H9 (cell line): ENCODE measurements around the gene MYO18A. TPM values are rescaled to one million over a fixed set of nuclear protein-coding genes. Genes with fewer than 3 reads are reported as not detected.

Experiments
- DNase-seq: peaks from one replicate; pipeline ENCODE4 v3.0.0-alpha.2; 2017
- H2AFZ ChIP-seq: one replicate; pipeline ENCODE4 v1.6.1; 2013; ENCODE audit warnings: mild to moderate bottlenecking, low read length, control low read depth, moderate library complexity
- H2AK5ac ChIP-seq: 2 replicates; pipeline ENCODE4 v1.6.1; 2013; ENCODE audit warnings: low read length, control low read depth, mixed read lengths; ENCODE audit not compliant: insufficient read length
- H2BK120ac ChIP-seq: one replicate; pipeline ENCODE4 v1.6.1; 2013; ENCODE audit warnings: low read depth, mild to moderate bottlenecking, low read length, control low read depth, inconsistent platforms; ENCODE audit not compliant: poor library complexity, severe bottlenecking
- H2BK12ac ChIP-seq: 2 replicates; pipeline ENCODE4 v1.6.1; 2013; ENCODE audit warnings: low read length, control low read depth, mixed read lengths, low read depth; ENCODE audit not compliant: insufficient read length
- H2BK15ac ChIP-seq: 2 replicates; pipeline ENCODE4 v1.6.1; 2013; ENCODE audit warnings: low read depth, low read length, control low read depth
- H2BK20ac ChIP-seq: one replicate; pipeline ENCODE4 v1.6.1; 2013; ENCODE audit warnings: low read depth, mild to moderate bottlenecking, low read length, control low read depth, inconsistent platforms; ENCODE audit not compliant: poor library complexity, severe bottlenecking
- H2BK5ac ChIP-seq: 2 replicates; pipeline ENCODE4 v1.6.1; 2013; ENCODE audit warnings: low read length, control low read depth, mixed read lengths; ENCODE audit not compliant: insufficient read length
- H3K14ac ChIP-seq: 2 replicates; pipeline ENCODE4 v1.6.1; 2013; ENCODE audit warnings: low read length, control low read depth; ENCODE audit not compliant: insufficient read depth
- H3K18ac ChIP-seq: 2 replicates; pipeline ENCODE4 v1.6.1; 2013; ENCODE audit warnings: low read depth, mild to moderate bottlenecking, mixed read lengths, low read length, control low read depth; ENCODE audit not compliant: insufficient read length
- H3K23ac ChIP-seq: 2 replicates; pipeline ENCODE4 v1.6.1; 2013; ENCODE audit warnings: low read length, control low read depth, mixed read lengths, low read depth; ENCODE audit not compliant: insufficient read length
- H3K23me2 ChIP-seq: 2 replicates; pipeline ENCODE4 v1.6.1; 2013; ENCODE audit warnings: low read depth, mild to moderate bottlenecking, mixed read lengths, low read length, control low read depth; ENCODE audit not compliant: insufficient read length, poor library complexity, severe bottlenecking
- H3K27ac ChIP-seq: 2 replicates; pipeline ENCODE4 v1.5.1; 2013; ENCODE audit warnings: low read length, control low read depth, mixed read lengths, low read depth; ENCODE audit not compliant: insufficient read length
- H3K27me3 ChIP-seq: 2 replicates; pipeline ENCODE4 v1.6.1; 2013; ENCODE audit warnings: low read length, control low read depth, inconsistent platforms; ENCODE audit not compliant: insufficient read depth
- H3K4ac ChIP-seq: 2 replicates; pipeline ENCODE4 v1.6.1; 2013; ENCODE audit warnings: low read depth, mild to moderate bottlenecking, control low read depth, inconsistent platforms, low read length, moderate library complexity
- H3K4me1 ChIP-seq: 2 replicates; pipeline ENCODE4 v1.6.1; 2013; ENCODE audit warnings: low read length, control low read depth, inconsistent platforms; ENCODE audit not compliant: insufficient read depth
- H3K4me2 ChIP-seq: 2 replicates; pipeline ENCODE4 v1.6.1; 2013; ENCODE audit warnings: low read length, control low read depth, mixed read lengths; ENCODE audit not compliant: insufficient read length, insufficient read depth
- H3K56ac ChIP-seq: 2 replicates; pipeline ENCODE4 v1.6.1; 2013; ENCODE audit warnings: low read depth, mild to moderate bottlenecking, mixed read lengths, low read length, control low read depth; ENCODE audit not compliant: insufficient read length
- H3K79me1 ChIP-seq: 2 replicates; pipeline ENCODE4 v1.6.1; 2013; ENCODE audit warnings: low read depth, mild to moderate bottlenecking, moderate library complexity, low read length, control low read depth, inconsistent platforms; ENCODE audit not compliant: insufficient read depth, poor library complexity, severe bottlenecking
- H3K79me2 ChIP-seq: 2 replicates; pipeline ENCODE4 v1.6.1; 2013; ENCODE audit warnings: low read length, control low read depth, inconsistent platforms; ENCODE audit not compliant: insufficient read depth
- H3K9ac ChIP-seq: 2 replicates; pipeline ENCODE4 v1.6.1; 2013; ENCODE audit warnings: low read length, control low read depth, mixed read lengths; ENCODE audit not compliant: insufficient read length; ENCODE audit errors: extremely low read depth
- H3K9me3 ChIP-seq: one replicate; pipeline ENCODE4 v1.6.1; 2013; ENCODE audit warnings: low read depth, low read length, inconsistent platforms; ENCODE audit not compliant: control insufficient read depth
- H3T11ph ChIP-seq: one replicate; pipeline ENCODE4 v1.6.1; 2013; ENCODE audit warnings: mild to moderate bottlenecking, low read length, control low read depth, inconsistent platforms
- H4K20me1 ChIP-seq: one replicate; pipeline ENCODE4 v1.6.1; 2013; ENCODE audit not compliant: control insufficient read depth, insufficient read length, insufficient read depth
- H4K5ac ChIP-seq: 2 replicates; pipeline ENCODE4 v1.6.1; 2013; ENCODE audit warnings: low read depth, mild to moderate bottlenecking, mixed read lengths, low read length, control low read depth; ENCODE audit not compliant: insufficient read length
- H4K8ac ChIP-seq: replicated peaks from 2 replicates; pipeline ENCODE4 v1.6.1; 2013; ENCODE audit warnings: low read length, control low read depth, mixed read lengths, low read depth; ENCODE audit not compliant: insufficient read length
- H4K91ac ChIP-seq: 2 replicates; pipeline ENCODE4 v1.6.1; 2013; ENCODE audit warnings: low read depth, mild to moderate bottlenecking, moderate library complexity, mixed read lengths, low read length, control low read depth; ENCODE audit not compliant: insufficient read length
- H3K27ac Mint-ChIP-seq, 3 experiments: 2 replicates in 2 of 3; 3 replicates in 1 of 3; pipeline ENCODE4 v1.8.0; 2020 to 2021; ENCODE audit warnings: mixed read lengths in 3 of 3, mild to moderate bottlenecking in 1 of 3, moderate library complexity in 1 of 3
- H3K27me3 Mint-ChIP-seq: 2 replicates; pipeline ENCODE4 v1.8.0; 2021; ENCODE audit warnings: low read depth, mild to moderate bottlenecking, moderate library complexity, mixed read lengths
- H3K36me3 Mint-ChIP-seq, 3 experiments: 2 replicates in 2 of 3; 3 replicates in 1 of 3; pipeline ENCODE4 v1.8.0; 2020 to 2021; ENCODE audit warnings: low read depth in 3 of 3, mixed read lengths in 3 of 3; ENCODE audit not compliant: insufficient read depth in 1 of 3
- H3K4me1 Mint-ChIP-seq, 2 experiments: 2 replicates each; pipeline ENCODE4 v1.8.0; 2020; ENCODE audit warnings: mixed read lengths in 2 of 2
- H3K4me3 Mint-ChIP-seq, 2 experiments: 2 replicates in 1 of 2; 3 replicates in 1 of 2; pipeline ENCODE4 v1.8.0; 2020 to 2021; ENCODE audit warnings: mild to moderate bottlenecking in 2 of 2, mixed read lengths in 2 of 2, moderate library complexity in 1 of 2
- H3K9me3 Mint-ChIP-seq, 2 experiments: 2 replicates in 1 of 2; 3 replicates in 1 of 2; pipeline ENCODE4 v1.8.0; 2020; ENCODE audit warnings: mild to moderate bottlenecking in 2 of 2, mixed read lengths in 2 of 2, moderate library complexity in 1 of 2
- CTCF ChIP-seq: fragments of 200-600 bp; sonication (generic); conservative IDR thresholded peaks from 3 replicates; pipeline ENCODE4 v1.8.0; 2021; ENCODE audit warnings: antibody characterized with exemption, mild to moderate bottlenecking
- WGBS: extraction: QIAGEN DNeasy Blood & Tissue Kit; methylation state at CpG from one replicate; pipeline ENCODE4 v1.1.7; 2013; ENCODE audit warnings: missing lambda C conversion rate, low lambda C conversion rate, mixed read lengths; ENCODE audit not compliant: insufficient read length; ENCODE audit errors: extremely low coverage; 5-methylcytosine and 5-hydroxymethylcytosine counted together
- total RNA-seq: library from RNA; stranded (reverse); gene quantifications from 2 replicates; pipeline ENCODE4 v1.2.1, GENCODE V29; 2021

The MYO18A gene
- total RNA-seq, 1 experiment from 2014 or later: 21.6 TPM

DNA sequence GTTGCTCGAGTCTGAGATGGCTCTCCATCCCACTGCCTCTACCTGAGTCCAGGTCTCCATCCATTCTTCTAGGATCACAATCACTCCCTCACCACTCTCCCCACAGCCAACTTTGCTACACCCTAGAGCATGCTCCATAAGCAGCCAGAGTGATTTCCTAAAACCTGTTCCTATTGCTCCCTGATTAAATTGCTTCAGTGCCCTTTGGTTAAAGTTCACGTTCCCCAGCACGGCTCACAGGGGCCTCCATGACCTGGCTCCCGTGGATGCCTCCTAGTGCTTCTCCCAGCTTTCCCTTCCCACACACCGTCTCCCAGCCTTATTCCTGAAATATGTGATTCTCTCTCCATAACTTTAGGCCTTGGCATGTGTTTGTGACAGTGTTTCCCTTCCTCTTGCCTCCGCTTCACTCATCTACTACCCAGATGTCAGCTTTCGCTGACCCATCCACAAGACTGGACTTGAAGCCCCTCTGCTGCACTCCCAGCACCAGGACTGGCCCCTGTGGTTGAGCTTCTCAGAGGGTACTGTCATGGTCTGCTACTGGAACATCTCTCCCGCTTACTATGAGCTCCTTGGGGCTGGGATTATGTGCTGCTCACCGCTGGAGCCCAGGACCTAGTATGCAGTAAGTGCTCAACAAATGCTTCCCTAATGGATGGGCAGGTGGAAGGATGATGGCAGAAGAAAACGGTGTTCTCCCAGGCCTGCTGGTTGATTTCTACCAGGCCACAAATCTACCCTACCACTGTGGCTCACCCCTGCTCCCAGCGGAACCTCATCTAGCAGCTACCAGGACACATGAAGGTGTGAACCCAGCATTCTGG lies 17.9 kb downstream of the MYO18A start:
- Histone ChIP-seq H2AFZ (no peak overlapping the region), H3T11ph (no peak overlapping the region), H3K79me1 (peaks cover 2% of the 10 kb centered on the region), H3K23ac (no peak overlapping the region), H3K18ac (no peak overlapping the region), H3K56ac (no peak overlapping the region), H3K27me3 (no peaks in the 10 kb centered on the region), H4K91ac (no peak overlapping the region), H3K27ac (no peak overlapping the region), H3K23me2 (no peaks in the 10 kb centered on the region), H3K9ac (no peak overlapping the region), H2BK20ac (no peak overlapping the region), H2BK15ac (no peak overlapping the region), H3K4me2 (no peak overlapping the region), H2BK120ac (no peak overlapping the region), H3K4me1 (peaks cover 3% of the 10 kb centered on the region; the same call in 1 of the 2 replicates), H3K79me2 (no peaks in the 10 kb centered on the region), H2AK5ac (no peak overlapping the region), H4K5ac (no peak overlapping the region), H3K14ac (no peak overlapping the region), H4K8ac (no peak overlapping the region), H4K20me1 (no peaks in the 10 kb centered on the region), H2BK5ac (no peak overlapping the region), H3K4ac (no peak overlapping the region), H2BK12ac (no peak overlapping the region), H3K9me3 (no peaks in the 10 kb centered on the region)
- no peak for TF ChIP-seq CTCF
- Mint-ChIP-seq H3K4me3 (no peak overlapping the region; a peak in 1 of 5 replicates), H3K36me3 (peaks cover 5 to 16% (median 14%) of the 10 kb centered on the region in 3 experiments; a peak in 6 of 7 replicates), H3K4me1 (peaks cover 4 to 15% of the 10 kb centered on the region in 2 experiments; a peak in 3 of 4 replicates), H3K27ac (peak overlapping the region in 1 of 3 experiments; percentile 47; a peak in 1 of 7 replicates), H3K9me3 (no peaks in the 10 kb centered on the region), H3K27me3 (no peaks in the 10 kb centered on the region)
- WGBS: no CpG with 5 or more reads among the region's 11 CpGs
- DNase-seq: no peak
